Measurements from ENCODE around the gene MAP4K4. TPM values are rescaled to one million over a fixed set of nuclear protein-coding genes. Genes with fewer than 3 reads are reported as not detected.

Gene MAP4K4
- total RNA-seq, 2 experiments from 2014 or later, result 67.2 to 181 TPM

- CTCF ChIA-PET (ENCODE audit: unreplicated experiment), result no interaction called here
- intact Hi-C loops (cut with micrococcal nuclease; ENCODE audit: unreplicated experiment), result no loop called here
Observed at GRCh38 chr2:101874069-101874468, 176.6 kb downstream of the MAP4K4 start.

DNA sequence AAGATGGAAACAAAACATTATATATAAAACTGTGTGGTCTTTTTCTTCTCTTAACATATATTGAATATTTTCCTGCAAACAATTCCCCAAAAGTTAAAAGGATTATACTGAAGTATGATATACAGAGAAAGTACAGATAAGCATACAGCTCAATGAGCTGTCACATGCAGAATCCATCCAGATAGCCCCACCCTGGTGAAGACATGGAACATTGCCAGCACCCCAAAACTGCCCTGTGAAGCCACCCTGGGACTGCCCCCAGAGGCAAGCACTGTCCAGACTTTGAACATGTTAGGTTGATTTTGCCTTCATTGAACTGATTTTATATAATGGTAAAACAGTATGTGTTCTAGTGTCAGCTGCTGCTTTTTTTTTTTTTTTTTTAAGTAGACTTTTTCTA is 182.0 kb downstream of the MAP4K4 start:
- no peak overlapping the region for H2AFZ ChIP-seq (ENCODE audit: low read length)
- POLR2A ChIA-PET, result interaction anchor here (1.1 kb wide), 1 partner anchor 40 kb away, joined by 3 read pairs; no protein-coding TSS in a partner anchor

More at GRCh38 chr2:101874069-101874468, 176.6 kb downstream of the MAP4K4 start:
- no TSS peak for BruUV-seq (replicated peaks)
- Histone ChIP-seq H3K4me2 (ENCODE audit: low read length) (no peak overlapping the region), H3K9me3 (ENCODE audit: low read length) (no peaks in the 10 kb centered on the region), H3K4me3 (ENCODE audit: low read depth, low read length, poor library complexity, severe bottlenecking) (no peak overlapping the region), H3K9me2 (ENCODE audit: insufficient read depth, low read length) (no peaks in the 10 kb centered on the region), H2AFZ (ENCODE audit: low read length) (no peak overlapping the region), H3K27ac (ENCODE audit: low read depth, low read length, poor library complexity, severe bottlenecking) (no peak overlapping the region), H4K20me1 (ENCODE audit: insufficient read depth, low read length) (no peaks in the 10 kb centered on the region), H3K4me1 (ENCODE audit: insufficient read depth, low read length, poor library complexity, severe bottlenecking) (no peaks in the 10 kb centered on the region), H3K36me3 (ENCODE audit: insufficient read depth, low read length) (peaks cover 95% of the 10 kb centered on the region), H3K79me2 (ENCODE audit: insufficient read depth, low read depth, low read length) (no peaks in the 10 kb centered on the region)
- DNase-seq (ENCODE audit: low spot score), result no peak
- no peak for TF ChIP-seq EZH2phosphoT487 (IDR thresholded peaks at IDR 0.05; ENCODE audit: borderline replicate concordance, low read depth, low read length)
- TF ChIP-seq, protein P1, sequence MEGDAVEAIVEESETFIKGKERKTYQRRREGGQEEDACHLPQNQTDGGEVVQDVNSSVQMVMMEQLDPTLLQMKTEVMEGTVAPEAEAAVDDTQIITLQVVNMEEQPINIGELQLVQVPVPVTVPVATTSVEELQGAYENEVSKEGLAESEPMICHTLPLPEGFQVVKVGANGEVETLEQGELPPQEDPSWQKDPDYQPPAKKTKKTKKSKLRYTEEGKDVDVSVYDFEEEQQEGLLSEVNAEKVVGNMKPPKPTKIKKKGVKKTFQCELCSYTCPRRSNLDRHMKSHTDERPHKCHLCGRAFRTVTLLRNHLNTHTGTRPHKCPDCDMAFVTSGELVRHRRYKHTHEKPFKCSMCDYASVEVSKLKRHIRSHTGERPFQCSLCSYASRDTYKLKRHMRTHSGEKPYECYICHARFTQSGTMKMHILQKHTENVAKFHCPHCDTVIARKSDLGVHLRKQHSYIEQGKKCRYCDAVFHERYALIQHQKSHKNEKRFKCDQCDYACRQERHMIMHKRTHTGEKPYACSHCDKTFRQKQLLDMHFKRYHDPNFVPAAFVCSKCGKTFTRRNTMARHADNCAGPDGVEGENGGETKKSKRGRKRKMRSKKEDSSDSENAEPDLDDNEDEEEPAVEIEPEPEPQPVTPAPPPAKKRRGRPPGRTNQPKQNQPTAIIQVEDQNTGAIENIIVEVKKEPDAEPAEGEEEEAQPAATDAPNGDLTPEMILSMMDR (conservative IDR thresholded peaks at IDR 0.05; ENCODE audit: low read length), result no peak
- POLR2A ChIA-PET, result no interaction called here

GRCh38 chr2:101881131-101881530 is 183.6 kb downstream of the MAP4K4 start:
- H3K4me1 ChIP-seq (ENCODE audit: insufficient read depth, low read length, poor library complexity, severe bottlenecking), result no peaks in the 10 kb centered on the region
- H2AFZ ChIP-seq (ENCODE audit: low read length), result no peak overlapping the region
- DNase-seq (ENCODE audit: low spot score), result no peak
- H3K27ac ChIP-seq (ENCODE audit: low read depth, low read length, poor library complexity, severe bottlenecking), result no peak overlapping the region
- no peaks in the 10 kb centered on the region for H3K9me3 ChIP-seq (ENCODE audit: low read length)
- H3K4me2 ChIP-seq (ENCODE audit: low read length), result no peak overlapping the region
- H3K36me3 ChIP-seq (ENCODE audit: insufficient read depth, low read length), result peaks cover 92% of the 10 kb centered on the region
- H3K79me2 ChIP-seq (ENCODE audit: insufficient read depth, low read depth, low read length), result no peaks in the 10 kb centered on the region
- no peak overlapping the region for H3K4me3 ChIP-seq (ENCODE audit: low read depth, low read length, poor library complexity, severe bottlenecking)
- no TSS peak for BruUV-seq (replicated peaks)
- TF ChIP-seq, protein P1 (conservative IDR thresholded peaks at IDR 0.05; ENCODE audit: low read length), result no peak
- no peak for TF ChIP-seq EZH2phosphoT487 (IDR thresholded peaks at IDR 0.05; ENCODE audit: borderline replicate concordance, low read depth, low read length)
- ChIA-PET CTCF (ENCODE audit: unreplicated experiment) (no interaction called here), POLR2A (no interaction called here)
- no peaks in the 10 kb centered on the region for H3K9me2 ChIP-seq (ENCODE audit: insufficient read depth, low read length)
- intact Hi-C loops (cut with micrococcal nuclease; ENCODE audit: unreplicated experiment), result no loop called here
- H4K20me1 ChIP-seq (ENCODE audit: insufficient read depth, low read length), result no peaks in the 10 kb centered on the region

More for the DNA sequence above, 182.0 kb downstream of the MAP4K4 start:
- CTCF ChIA-PET (ENCODE audit: unreplicated experiment), result no interaction called here
- intact Hi-C loops (cut with micrococcal nuclease; ENCODE audit: unreplicated experiment), result no loop called here
- Histone ChIP-seq H3K9me2 (ENCODE audit: insufficient read depth, low read length) (no peaks in the 10 kb centered on the region), H3K4me1 (ENCODE audit: insufficient read depth, low read length, poor library complexity, severe bottlenecking) (no peaks in the 10 kb centered on the region), H3K27ac (ENCODE audit: low read depth, low read length, poor library complexity, severe bottlenecking) (no peak overlapping the region), H3K79me2 (ENCODE audit: insufficient read depth, low read depth, low read length) (no peaks in the 10 kb centered on the region), H3K4me2 (ENCODE audit: low read length) (no peak overlapping the region), H3K9me3 (ENCODE audit: low read length) (no peaks in the 10 kb centered on the region), H3K4me3 (ENCODE audit: low read depth, low read length, poor library complexity, severe bottlenecking) (no peak overlapping the region), H3K36me3 (ENCODE audit: insufficient read depth, low read length) (peaks cover 92% of the 10 kb centered on the region), H4K20me1 (ENCODE audit: insufficient read depth, low read length) (no peaks in the 10 kb centered on the region)
- no peak for DNase-seq (ENCODE audit: low spot score)
- BruUV-seq (replicated peaks), result no TSS peak
- no peak for TF ChIP-seq EZH2phosphoT487 (IDR thresholded peaks at IDR 0.05; ENCODE audit: borderline replicate concordance, low read depth, low read length)
- TF ChIP-seq, protein P1 (conservative IDR thresholded peaks at IDR 0.05; ENCODE audit: low read length), result no peak
